Testis (tissue), 2 donors: ENCODE data around the gene POLR2F.

Experiments
- CTCF ChIP-seq, 3 experiments: fragments of 450-650 bp in 2 of 3; fragments of 200-600 bp in 1 of 3; sonication (generic) in 1 of 3; IDR thresholded peaks; one replicate each; pipeline ENCODE4 v1.5.1; 2016 to 2019; ENCODE audit warnings: antibody characterized with exemption in 3 of 3, mild to moderate bottlenecking in 2 of 3, moderate library complexity in 1 of 3
- POLR2A ChIP-seq: fragments of 450-650 bp; IDR thresholded peaks from one replicate; pipeline ENCODE4 v1.6.1; 2017; ENCODE audit warnings: antibody characterized with exemption, mild to moderate bottlenecking, moderate library complexity

- no peak for TF ChIP-seq POLR2A
- no peak for TF ChIP-seq CTCF (IDR thresholded peaks at IDR 0.05)
Measured at GRCh38 chr22:37904572-37905533, 48.6 kb upstream of the POLR2F start.
